HG03520 (cell line): Measurements from ENCODE around the gene IFITM2.
"Not testable (repeated sequence)": the region's sequence is repeated elsewhere in the genome, so short reads cannot be mapped to it uniquely, and the experiment has no call there.

ENCODE experiments used
- ATAC-seq: cut with Tn5 transposase; IDR thresholded peaks from one replicate; pipeline ENCODE4 v1.9.1; 2021; ENCODE audit warnings: mild to moderate bottlenecking, moderate library complexity; ENCODE audit not compliant: unreplicated experiment

Gene IFITM2

GRCh38 chr11:281486-282161 is 26.0 kb upstream of the IFITM2 start:
- ATAC-seq = no peak

DNA sequence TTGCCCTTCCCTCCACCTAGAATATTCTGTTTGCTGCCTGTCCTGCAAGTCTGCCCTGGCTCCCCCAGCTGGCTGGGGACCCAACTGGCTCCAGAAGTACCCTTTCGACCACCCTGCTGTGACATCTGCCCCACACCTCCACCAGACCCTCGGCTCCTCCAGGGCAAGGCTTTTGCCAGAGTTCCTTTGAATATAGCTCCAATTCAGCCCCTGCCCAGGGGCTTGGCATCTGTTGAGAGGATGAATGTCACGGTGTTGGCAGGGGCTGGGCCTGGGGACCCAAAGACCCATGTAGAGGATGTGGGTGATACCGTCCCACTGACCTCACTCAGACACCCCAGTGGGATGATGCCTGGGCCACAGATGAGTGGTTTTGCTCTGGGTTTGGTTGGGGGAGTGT is 25.4 kb upstream of the IFITM2 start:
- no peak for ATAC-seq

- ATAC-seq = no peak
Measured at GRCh38 chr11:282630-283360, 24.8 kb upstream of the IFITM2 start.

- ATAC-seq = no peak
Measured at GRCh38 chr11:283405-284104, 24.1 kb upstream of the IFITM2 start.

GRCh38 chr11:284105-285020 is 23.3 kb upstream of the IFITM2 start:
- no peak for ATAC-seq

DNA sequence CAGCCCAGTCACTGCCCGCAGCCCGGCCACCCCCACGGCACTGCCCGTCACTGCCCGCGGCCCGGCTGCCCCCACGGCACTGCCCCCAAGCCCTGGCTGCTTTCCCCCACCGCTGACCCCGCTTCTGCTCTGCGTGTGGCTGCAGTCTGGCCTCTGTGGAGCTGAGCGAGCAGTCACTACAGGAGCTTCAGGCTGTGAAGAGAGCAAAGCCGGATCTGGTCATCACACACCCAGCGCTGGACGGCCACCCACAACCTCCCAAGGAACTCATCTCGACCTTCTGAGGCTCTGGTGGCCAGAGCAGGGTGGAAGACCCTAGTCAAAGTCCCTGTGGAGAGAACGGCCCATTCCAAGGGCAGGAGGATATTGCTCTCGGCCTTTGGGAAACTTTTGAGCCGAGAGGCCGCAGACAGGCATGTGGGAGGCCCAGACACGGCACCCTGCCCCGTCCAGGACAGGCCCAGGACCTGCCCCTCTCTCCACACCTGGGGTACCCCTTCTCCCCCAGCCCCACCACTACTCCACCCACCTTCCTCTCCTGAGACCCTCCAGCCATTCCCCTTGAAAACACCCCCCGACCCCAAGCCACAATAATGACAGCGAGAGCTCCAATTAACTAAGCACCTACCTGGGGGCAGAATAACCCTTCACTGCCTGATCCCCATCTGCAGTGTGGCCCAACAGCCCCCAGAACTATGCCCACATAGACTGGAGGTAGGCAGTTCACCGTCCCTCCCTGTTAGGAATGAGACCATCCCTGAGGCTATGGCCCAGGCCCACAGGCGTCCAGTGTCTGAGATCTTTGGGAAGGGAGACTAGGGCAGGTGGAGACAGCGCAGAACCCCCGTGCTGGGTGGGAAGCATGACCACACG is 22.4 kb upstream of the IFITM2 start:
- no peak for ATAC-seq

- no peak for ATAC-seq
Measured at GRCh38 chr11:285894-286220, 21.8 kb upstream of the IFITM2 start.

GRCh38 chr11:286977-287820 is 20.4 kb upstream of the IFITM2 start:
- ATAC-seq = not testable (repeated sequence)

- no peak for ATAC-seq
Measured at GRCh38 chr11:287821-288477, 19.7 kb upstream of the IFITM2 start.

DNA sequence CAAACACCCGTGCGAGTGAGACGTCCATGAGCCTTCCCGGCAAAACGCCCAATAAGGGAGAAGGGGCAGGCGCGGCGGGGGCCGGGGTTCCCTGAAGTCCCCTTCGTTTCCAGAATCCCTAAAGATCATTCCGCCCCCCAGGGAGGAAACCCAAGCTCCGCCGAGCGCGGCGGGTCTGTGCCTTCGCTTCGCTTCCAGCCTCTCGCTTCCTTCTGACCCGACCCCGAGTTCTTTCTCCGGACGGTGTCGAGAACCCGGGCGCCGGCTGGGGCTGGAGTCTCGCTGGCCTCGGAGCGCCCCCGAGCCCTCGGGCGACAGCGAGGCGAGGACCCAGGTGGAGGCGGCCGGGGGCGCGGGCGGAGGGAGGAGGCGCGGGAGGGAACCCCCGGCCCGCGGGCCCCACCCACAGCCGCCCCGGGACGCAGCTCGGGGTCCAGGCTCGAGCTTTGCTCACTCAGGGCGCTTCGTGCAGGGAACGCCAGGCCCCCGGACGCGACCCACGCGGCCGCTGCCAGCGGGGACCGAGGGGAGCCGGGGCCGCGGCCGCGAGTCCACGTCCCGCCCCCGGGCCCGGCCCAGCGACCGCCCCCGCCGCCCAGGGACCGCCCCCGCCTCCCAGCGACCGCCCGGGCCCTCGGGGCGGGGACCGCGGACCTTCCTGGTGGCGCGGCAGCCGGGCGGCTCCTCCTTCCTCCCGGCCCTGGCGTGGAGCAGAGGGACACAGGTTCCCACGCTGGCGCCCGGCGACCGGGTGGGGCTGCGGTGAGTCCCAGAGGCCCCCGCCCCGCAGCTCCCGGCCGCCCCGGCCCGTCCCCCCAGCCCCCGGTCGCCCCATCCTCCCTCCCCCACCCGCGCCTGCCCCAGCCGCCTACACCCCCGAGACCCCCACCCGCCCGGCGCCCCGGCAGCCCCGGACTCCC is 18.9 kb upstream of the IFITM2 start, which contains the start of gene PGGHG:
Gene PGGHG (plus strand): TSS at position 649 of the 920 bp plus-strand sequence. CDS start 691 bp downstream, outside the sequence.
- no peak for ATAC-seq

GRCh38 chr11:289398-289711 is 18.3 kb upstream of the IFITM2 start:
- no peak for ATAC-seq

GRCh38 chr11:289712-290620 is 17.6 kb upstream of the IFITM2 start:
- ATAC-seq = no peak

- ATAC-seq = no peak
Measured at GRCh38 chr11:290621-291231, 16.9 kb upstream of the IFITM2 start.

DNA sequence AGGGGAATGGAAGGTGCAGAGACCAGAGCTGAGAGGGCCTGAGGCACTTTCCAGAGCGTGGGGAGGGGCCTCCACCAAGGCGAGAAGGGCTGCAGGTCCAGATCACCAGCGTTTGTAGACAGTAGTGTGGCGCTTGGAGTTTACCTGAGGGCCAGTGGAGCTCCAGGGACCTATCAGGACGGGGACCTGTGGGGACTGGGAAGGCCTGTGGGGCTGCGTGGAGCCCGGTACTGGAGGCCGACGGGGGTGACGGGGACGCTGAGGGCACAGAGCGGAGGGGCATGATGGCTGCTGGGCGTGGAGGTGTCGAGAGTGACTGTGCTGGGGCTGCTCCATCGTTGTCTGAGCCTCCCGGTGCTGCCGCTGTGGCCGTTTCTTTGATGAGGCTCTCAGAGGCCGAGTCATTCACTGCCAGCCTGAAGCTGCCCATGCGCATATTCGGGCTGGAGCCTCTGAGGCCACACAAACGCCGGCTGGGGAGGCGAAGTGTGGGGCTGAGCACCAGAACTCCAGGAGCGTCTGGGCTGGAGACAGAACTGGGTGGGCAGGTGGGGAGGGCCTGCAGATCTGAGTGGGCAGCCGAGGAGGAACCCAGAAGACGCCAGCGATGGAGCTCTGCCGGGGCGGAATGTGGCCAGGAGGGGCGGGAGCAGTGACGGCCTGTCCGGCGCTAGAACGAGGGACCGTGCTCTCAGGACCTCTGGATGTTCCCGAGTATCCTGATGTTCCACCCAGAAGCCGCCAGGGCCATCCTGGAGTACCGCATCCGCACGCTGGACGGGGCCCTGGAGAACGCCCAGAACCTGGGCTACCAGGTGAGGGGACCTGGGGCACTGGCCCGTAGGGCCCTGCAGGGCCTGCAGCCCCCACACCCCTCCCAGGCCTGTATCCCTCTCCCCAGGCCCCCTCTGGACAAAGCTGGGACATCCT is 16.1 kb upstream of the IFITM2 start:
- no peak for ATAC-seq
